ENCODE results near the gene SAC3D1.

The SAC3D1 gene

DNA sequence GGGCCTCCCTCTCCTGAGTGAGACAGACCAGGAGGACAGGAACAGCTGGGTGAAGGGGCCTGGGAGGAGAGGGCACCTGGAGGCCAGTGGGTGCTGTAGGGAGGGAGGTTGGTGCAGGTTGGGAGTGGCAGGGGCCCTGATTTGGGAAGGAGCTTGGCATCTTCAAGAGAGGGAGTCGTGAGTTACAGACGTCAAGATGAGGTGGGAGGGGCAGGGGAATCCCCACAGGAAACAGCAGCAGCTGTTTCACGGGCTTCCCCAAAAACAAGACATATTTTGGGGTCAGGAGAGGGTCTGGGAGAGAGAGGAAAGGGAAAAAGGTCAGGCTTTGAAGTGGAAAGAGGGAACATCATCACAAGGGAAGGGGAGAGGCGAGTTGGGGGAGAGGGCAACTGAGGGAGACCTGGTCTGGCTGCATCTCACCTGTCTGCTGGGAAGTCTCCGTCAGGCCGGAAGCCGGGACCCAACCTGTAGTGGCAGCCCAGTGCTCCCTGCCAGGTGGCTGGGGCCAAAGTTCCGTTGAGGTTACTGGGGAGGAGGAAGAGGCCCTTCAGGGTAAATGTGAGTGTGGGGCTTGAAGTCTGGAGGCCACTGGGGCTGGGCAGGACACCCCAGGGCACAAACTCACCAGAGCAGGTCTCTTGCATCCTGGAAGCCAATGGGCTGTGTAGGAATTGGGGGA, 13.0 kb downstream of the SAC3D1 start:
- DNase-seq (ENCODE audit: insufficient read length, low spot score) (no peak), FAIRE-seq (no peak)
- no peak for TF ChIP-seq CTCF (IDR thresholded peaks at IDR 0.05; ENCODE audit: insufficient read depth, missing control alignments)

GRCh38 chr11:65055538-65055937, 14.5 kb downstream of the SAC3D1 start:
- TF ChIP-seq CTCF (IDR thresholded peaks at IDR 0.05; ENCODE audit: insufficient read depth, missing control alignments): no peak
- FAIRE-seq (no peak), DNase-seq (ENCODE audit: insufficient read length, low spot score) (no peak)

DNA sequence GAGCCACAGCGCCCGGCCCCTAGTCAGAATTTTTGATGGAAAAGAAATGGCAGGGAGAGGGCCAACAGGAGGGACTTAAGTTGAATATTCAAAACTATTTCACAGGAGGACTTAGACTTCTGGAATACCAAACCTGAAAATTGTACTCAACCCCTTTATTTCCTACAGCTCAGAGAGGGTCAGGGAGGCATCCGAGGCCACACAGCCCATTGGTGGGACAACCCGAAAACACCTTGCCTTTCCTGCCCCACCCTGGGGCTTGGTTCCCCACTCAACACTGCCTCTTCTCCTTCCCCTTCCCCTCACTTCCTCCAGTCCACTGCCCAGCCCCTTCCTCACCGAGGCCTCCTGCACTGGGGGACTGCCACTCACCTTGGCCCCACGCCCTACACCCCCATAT, 16.0 kb downstream of the SAC3D1 start:
- FAIRE-seq (no peak), DNase-seq (ENCODE audit: insufficient read length, low spot score) (no peak)
- TF ChIP-seq CTCF (IDR thresholded peaks at IDR 0.05; ENCODE audit: insufficient read depth, missing control alignments): no peak

DNA sequence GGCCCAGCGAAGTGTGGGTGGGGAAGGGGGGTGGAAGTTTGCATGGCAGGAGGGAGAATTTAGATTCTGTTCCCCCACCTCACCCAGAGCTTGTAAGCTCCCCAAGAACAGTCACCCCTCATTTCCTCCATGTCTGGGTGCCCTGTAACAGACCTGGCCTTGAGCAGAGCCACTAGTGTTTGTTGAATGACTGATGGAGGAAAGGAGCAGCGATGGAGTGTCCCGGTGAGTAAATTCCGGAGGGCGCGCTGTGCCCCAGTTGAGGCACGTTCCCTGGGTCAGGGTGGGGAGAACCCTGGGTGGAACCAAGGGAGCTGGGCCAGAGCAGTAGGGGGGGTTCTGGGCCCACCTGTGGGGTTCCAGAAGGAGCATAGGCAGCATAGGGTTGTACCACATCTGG, 16.5 kb downstream of the SAC3D1 start:
- FAIRE-seq: no peak
- no peak for DNase-seq (ENCODE audit: insufficient read length, low spot score)
- TF ChIP-seq CTCF (IDR thresholded peaks at IDR 0.05; ENCODE audit: insufficient read depth, missing control alignments): no peak

DNA sequence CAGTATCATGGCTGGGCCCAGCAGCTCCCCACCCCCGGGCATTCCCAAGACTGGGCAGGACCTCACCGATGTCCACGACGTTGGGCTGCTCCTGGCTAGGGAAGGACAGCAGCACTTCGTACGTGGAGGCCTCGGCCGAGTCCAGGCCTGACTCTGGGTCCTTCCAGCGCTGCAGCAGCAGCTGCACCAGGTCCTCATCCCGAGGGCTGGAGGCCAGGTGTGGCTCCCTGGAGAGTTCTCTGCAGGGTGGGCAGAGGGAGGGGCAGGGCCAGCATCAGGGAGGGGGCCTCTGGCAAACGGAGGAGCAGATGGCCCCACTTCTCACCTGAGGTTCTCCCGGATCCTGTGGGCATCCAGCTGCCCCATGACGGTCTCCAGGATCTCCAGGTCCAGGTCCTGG, 17.0 kb downstream of the SAC3D1 start:
- TF ChIP-seq CTCF (IDR thresholded peaks at IDR 0.05; ENCODE audit: insufficient read depth, missing control alignments): no peak
- DNase-seq (ENCODE audit: insufficient read length, low spot score): no peak
- no peak for FAIRE-seq

GRCh38 chr11:65058419-65059054, 17.5 kb downstream of the SAC3D1 start, which contains the start of gene NAALADL1:
NAALADL1 (minus strand) TSS chr11:65058553; CDS start chr11:65058521, 32 bp downstream.
- FAIRE-seq (no peak), DNase-seq (ENCODE audit: insufficient read length, low spot score) (no peak)
- no peak for TF ChIP-seq CTCF (IDR thresholded peaks at IDR 0.05; ENCODE audit: insufficient read depth, missing control alignments)

GRCh38 chr11:65059523-65059922, 18.5 kb downstream of the SAC3D1 start:
- FAIRE-seq: no peak

More at GRCh38 chr11:65059523-65059922, 18.5 kb downstream of the SAC3D1 start:
- no peak for TF ChIP-seq CTCF (IDR thresholded peaks at IDR 0.05; ENCODE audit: insufficient read depth, missing control alignments)
- no peak for DNase-seq (ENCODE audit: insufficient read length, low spot score)
